SK-N-SH treated with all-trans-retinoic acid at 6 μM for 48 hours (cell line): ENCODE data around the gene TRIM34.
"Not testable (repeated sequence)": the region's sequence is repeated elsewhere in the genome, so short reads cannot be mapped to it uniquely, and the experiment has no call there.

Experiments used
- ATAC-seq: fragments of 200-7000 bp; cut with Tn5 transposase; 3 replicates; pipeline ENCODE4 v1.9.1; 2020; ENCODE audit warnings: mild to moderate bottlenecking, moderate library complexity
- ARNTL ChIP-seq: fragments of 450-650 bp; formaldehyde crosslinking; IDR thresholded peaks from 2 replicates; pipeline ENCODE4 v1.5.0; 2020; ENCODE audit warnings: low read depth, mild to moderate bottlenecking, moderate library complexity, borderline replicate concordance
- BACH2 ChIP-seq: fragments of 250-450 bp; sonication (Bioruptor Pico); IDR thresholded peaks from 2 replicates; pipeline ENCODE4 v1.9.0; 2021; ENCODE audit warnings: mild to moderate bottlenecking, borderline replicate concordance
- CSDC2 ChIP-seq: fragments of 250-450 bp; sonication (Bioruptor Pico); IDR thresholded peaks from 2 replicates; pipeline ENCODE4 v1.5.0; 2020; ENCODE audit warnings: mild to moderate bottlenecking, moderate library complexity
- CSRNP3 ChIP-seq: fragments of 250-450 bp; sonication (Bioruptor Pico); IDR thresholded peaks from 2 replicates; pipeline ENCODE4 v1.5.1; 2021; ENCODE audit warnings: mild to moderate bottlenecking, moderate library complexity
- ESRRG ChIP-seq: fragments of 250-450 bp; sonication (Bioruptor Pico); IDR thresholded peaks from 2 replicates; pipeline ENCODE4 v1.6.1; 2021; ENCODE audit warnings: mild to moderate bottlenecking
- GLIS3 ChIP-seq: fragments of 250-450 bp; sonication (Bioruptor Pico); IDR thresholded peaks from 2 replicates; pipeline ENCODE4 v1.5.0; 2020; ENCODE audit warnings: mild to moderate bottlenecking, moderate library complexity
- ISL1 ChIP-seq: fragments of 250-450 bp; sonication (Bioruptor Pico); IDR thresholded peaks from 2 replicates; pipeline ENCODE4 v2.1.2; 2022; ENCODE audit warnings: mild to moderate bottlenecking, moderate library complexity
- OSR1 ChIP-seq: fragments of 250-450 bp; sonication (Bioruptor Pico); IDR thresholded peaks from 2 replicates; pipeline ENCODE4 v1.8.0; 2022; ENCODE audit warnings: moderate library complexity, mild to moderate bottlenecking, inconsistent platforms
- POU6F1 ChIP-seq: fragments of 250-450 bp; sonication (Bioruptor Pico); IDR thresholded peaks from 2 replicates; pipeline ENCODE4 v1.8.0; 2021; ENCODE audit warnings: low read depth, mild to moderate bottlenecking, moderate library complexity, borderline replicate concordance
- PPARA ChIP-seq: fragments of 250-450 bp; sonication (Bioruptor Pico); IDR thresholded peaks from 2 replicates; pipeline ENCODE4 v1.5.0; 2020; ENCODE audit warnings: mild to moderate bottlenecking, borderline replicate concordance
- RARB ChIP-seq: fragments of 250-450 bp; sonication (Bioruptor Pico); IDR thresholded peaks from 2 replicates; pipeline ENCODE4 v1.8.0; 2021; ENCODE audit warnings: mild to moderate bottlenecking, moderate library complexity
- SNAI2 ChIP-seq: fragments of 250-450 bp; sonication (Bioruptor Pico); IDR thresholded peaks from 2 replicates; pipeline ENCODE4 v1.5.0; 2020; ENCODE audit warnings: mild to moderate bottlenecking, moderate library complexity
- TCF4 ChIP-seq: fragments of 250-450 bp; sonication (Bioruptor Pico); IDR thresholded peaks from 2 replicates; pipeline ENCODE4 v1.8.0; 2021; ENCODE audit warnings: mild to moderate bottlenecking, moderate library complexity, borderline replicate concordance
- ZC3H10 ChIP-seq: fragments of 250-450 bp; sonication (Bioruptor Pico); IDR thresholded peaks from 2 replicates; pipeline ENCODE4 v1.5.1; 2021; ENCODE audit warnings: mild to moderate bottlenecking, moderate library complexity
- ZFP3 ChIP-seq: fragments of 250-450 bp; sonication (Bioruptor Pico); IDR thresholded peaks from 2 replicates; pipeline ENCODE4 v1.5.0; 2020; ENCODE audit warnings: mild to moderate bottlenecking, moderate library complexity
- ZFP30 ChIP-seq: fragments of 450-650 bp; formaldehyde crosslinking; IDR thresholded peaks from 2 replicates; pipeline ENCODE4 v1.5.0; 2022; ENCODE audit warnings: mild to moderate bottlenecking, moderate library complexity
- ZNF8 ChIP-seq: fragments of 450-650 bp; formaldehyde crosslinking; IDR thresholded peaks from 2 replicates; pipeline ENCODE4 v1.5.0; 2020; ENCODE audit warnings: mild to moderate bottlenecking, moderate library complexity
- TF ChIP-seq, protein P1 (sequence below): fragments of 250-450 bp; sonication (Bioruptor Pico); IDR thresholded peaks from 2 replicates; pipeline ENCODE4 v1.8.0; 2020; ENCODE audit warnings: mild to moderate bottlenecking, moderate library complexity, borderline replicate concordance
- TF ChIP-seq, protein P2 (sequence below): fragments of 250-450 bp; sonication (Bioruptor Pico); IDR thresholded peaks from 2 replicates; pipeline ENCODE4 v1.5.0; 2020; ENCODE audit warnings: mild to moderate bottlenecking, moderate library complexity
- TF ChIP-seq, protein P3 (sequence below): fragments of 250-450 bp; sonication (Bioruptor Pico); IDR thresholded peaks from 2 replicates; pipeline ENCODE4 v1.5.1; 2020; ENCODE audit warnings: low read depth, mild to moderate bottlenecking, moderate library complexity

The TRIM34 gene

DNA sequence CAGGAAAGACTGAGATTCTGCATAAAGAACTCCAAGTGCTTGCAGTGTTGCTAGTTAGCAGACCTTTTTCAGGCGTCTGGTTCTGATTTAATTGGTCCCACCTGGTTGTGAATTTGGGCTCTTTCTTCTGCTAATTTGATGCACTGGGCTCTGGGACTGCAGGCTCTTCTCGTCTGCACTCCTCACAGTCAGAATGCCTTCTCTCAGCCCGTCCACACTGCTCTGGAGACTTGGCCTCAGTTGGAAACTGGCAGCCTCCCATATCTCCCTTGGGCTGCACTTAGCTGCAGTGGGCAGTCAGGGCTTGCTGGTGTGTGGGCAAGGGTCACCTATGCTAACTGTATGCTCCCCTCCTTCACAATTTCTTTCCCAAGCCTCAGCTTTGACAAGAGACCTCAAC lies 26.8 kb upstream of the TRIM34 start:
- no peak for ATAC-seq
- TF ChIP-seq BACH2 (CRISPR knock-in tag) = no peak
- TF ChIP-seq ISL1 (CRISPR knock-in tag) = no peak
- no peak for TF ChIP-seq SNAI2 (CRISPR knock-in tag)
- no peak for TF ChIP-seq CSRNP3
- TF ChIP-seq PPARA = no peak
- TF ChIP-seq, protein P1, sequence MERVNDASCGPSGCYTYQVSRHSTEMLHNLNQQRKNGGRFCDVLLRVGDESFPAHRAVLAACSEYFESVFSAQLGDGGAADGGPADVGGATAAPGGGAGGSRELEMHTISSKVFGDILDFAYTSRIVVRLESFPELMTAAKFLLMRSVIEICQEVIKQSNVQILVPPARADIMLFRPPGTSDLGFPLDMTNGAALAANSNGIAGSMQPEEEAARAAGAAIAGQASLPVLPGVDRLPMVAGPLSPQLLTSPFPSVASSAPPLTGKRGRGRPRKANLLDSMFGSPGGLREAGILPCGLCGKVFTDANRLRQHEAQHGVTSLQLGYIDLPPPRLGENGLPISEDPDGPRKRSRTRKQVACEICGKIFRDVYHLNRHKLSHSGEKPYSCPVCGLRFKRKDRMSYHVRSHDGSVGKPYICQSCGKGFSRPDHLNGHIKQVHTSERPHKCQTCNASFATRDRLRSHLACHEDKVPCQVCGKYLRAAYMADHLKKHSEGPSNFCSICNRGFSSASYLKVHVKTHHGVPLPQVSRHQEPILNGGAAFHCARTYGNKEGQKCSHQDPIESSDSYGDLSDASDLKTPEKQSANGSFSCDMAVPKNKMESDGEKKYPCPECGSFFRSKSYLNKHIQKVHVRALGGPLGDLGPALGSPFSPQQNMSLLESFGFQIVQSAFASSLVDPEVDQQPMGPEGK (CRISPR knock-in tag) = no peak
- TF ChIP-seq OSR1 (CRISPR knock-in tag) = no peak
- TF ChIP-seq, protein P2, sequence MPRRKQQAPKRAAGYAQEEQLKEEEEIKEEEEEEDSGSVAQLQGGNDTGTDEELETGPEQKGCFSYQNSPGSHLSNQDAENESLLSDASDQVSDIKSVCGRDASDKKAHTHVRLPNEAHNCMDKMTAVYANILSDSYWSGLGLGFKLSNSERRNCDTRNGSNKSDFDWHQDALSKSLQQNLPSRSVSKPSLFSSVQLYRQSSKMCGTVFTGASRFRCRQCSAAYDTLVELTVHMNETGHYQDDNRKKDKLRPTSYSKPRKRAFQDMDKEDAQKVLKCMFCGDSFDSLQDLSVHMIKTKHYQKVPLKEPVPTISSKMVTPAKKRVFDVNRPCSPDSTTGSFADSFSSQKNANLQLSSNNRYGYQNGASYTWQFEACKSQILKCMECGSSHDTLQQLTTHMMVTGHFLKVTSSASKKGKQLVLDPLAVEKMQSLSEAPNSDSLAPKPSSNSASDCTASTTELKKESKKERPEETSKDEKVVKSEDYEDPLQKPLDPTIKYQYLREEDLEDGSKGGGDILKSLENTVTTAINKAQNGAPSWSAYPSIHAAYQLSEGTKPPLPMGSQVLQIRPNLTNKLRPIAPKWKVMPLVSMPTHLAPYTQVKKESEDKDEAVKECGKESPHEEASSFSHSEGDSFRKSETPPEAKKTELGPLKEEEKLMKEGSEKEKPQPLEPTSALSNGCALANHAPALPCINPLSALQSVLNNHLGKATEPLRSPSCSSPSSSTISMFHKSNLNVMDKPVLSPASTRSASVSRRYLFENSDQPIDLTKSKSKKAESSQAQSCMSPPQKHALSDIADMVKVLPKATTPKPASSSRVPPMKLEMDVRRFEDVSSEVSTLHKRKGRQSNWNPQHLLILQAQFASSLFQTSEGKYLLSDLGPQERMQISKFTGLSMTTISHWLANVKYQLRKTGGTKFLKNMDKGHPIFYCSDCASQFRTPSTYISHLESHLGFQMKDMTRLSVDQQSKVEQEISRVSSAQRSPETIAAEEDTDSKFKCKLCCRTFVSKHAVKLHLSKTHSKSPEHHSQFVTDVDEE (CRISPR knock-in tag) = no peak
- TF ChIP-seq ZFP3 (CRISPR knock-in tag) = no peak
- no peak for TF ChIP-seq ZNF8 (CRISPR knock-in tag)
- TF ChIP-seq ZFP30 (CRISPR knock-in tag) = no peak
- TF ChIP-seq CSDC2 (CRISPR knock-in tag) = no peak
- TF ChIP-seq TCF4 (CRISPR knock-in tag) = no peak
- TF ChIP-seq, protein P3, sequence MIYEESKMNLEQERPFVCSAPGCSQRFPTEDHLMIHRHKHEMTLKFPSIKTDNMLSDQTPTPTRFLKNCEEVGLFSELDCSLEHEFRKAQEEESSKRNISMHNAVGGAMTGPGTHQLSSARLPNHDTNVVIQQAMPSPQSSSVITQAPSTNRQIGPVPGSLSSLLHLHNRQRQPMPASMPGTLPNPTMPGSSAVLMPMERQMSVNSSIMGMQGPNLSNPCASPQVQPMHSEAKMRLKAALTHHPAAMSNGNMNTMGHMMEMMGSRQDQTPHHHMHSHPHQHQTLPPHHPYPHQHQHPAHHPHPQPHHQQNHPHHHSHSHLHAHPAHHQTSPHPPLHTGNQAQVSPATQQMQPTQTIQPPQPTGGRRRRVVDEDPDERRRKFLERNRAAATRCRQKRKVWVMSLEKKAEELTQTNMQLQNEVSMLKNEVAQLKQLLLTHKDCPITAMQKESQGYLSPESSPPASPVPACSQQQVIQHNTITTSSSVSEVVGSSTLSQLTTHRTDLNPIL (CRISPR knock-in tag) = no peak
- TF ChIP-seq, all 23 proteins: peak for 0

- ATAC-seq = peak; percentile 97
- TF ChIP-seq OSR1 (CRISPR knock-in tag) (no peak), ZC3H10 (CRISPR knock-in tag) (no peak), SNAI2 (CRISPR knock-in tag) (no peak), ARNTL (CRISPR knock-in tag) (no peak), BACH2 (CRISPR knock-in tag) (no peak), PPARA (no peak), ZFP30 (CRISPR knock-in tag) (no peak), POU6F1 (CRISPR knock-in tag) (no peak), TCF4 (CRISPR knock-in tag) (no peak), CSRNP3 (no peak), ZNF8 (CRISPR knock-in tag) (no peak), CSDC2 (CRISPR knock-in tag) (no peak), ESRRG (no peak), RARB (CRISPR knock-in tag) (no peak), ISL1 (CRISPR knock-in tag) (no peak), GLIS3 (CRISPR knock-in tag) (no peak)
- TF ChIP-seq, protein P3 (CRISPR knock-in tag) = no peak
- TF ChIP-seq, protein P2 (CRISPR knock-in tag) = no peak
- TF ChIP-seq, protein P1 (CRISPR knock-in tag) = no peak
Measured at GRCh38 chr11:5600374-5600851, 24.4 kb upstream of the TRIM34 start.

GRCh38 chr11:5602791-5603190 lies 22.0 kb upstream of the TRIM34 start:
- ATAC-seq = not testable (repeated sequence)
